SU-DHL-6 (cell line): ENCODE measurements around the gene TAPT1.

ENCODE experiments used
- H2AFZ ChIP-seq: fragments of 200-600 bp; sonication (generic); 2 replicates; pipeline ENCODE4 v1.6.1; 2014; ENCODE audit warnings: low read depth, mild to moderate bottlenecking, moderate library complexity, mixed read lengths, antibody characterized with exemption, low read length; ENCODE audit not compliant: severe bottlenecking
- H3F3A ChIP-seq: fragments of 200-600 bp; shearing (Covaris generic); 2 replicates; pipeline ENCODE4 v1.6.0; 2016; ENCODE audit warnings: antibody characterized with exemption, mild to moderate bottlenecking; ENCODE audit not compliant: insufficient read depth
- H3K27ac ChIP-seq: fragments of 200-600 bp; sonication (generic); 2 replicates; pipeline ENCODE4 v1.5.1; 2016; ENCODE audit warnings: low read depth, mild to moderate bottlenecking, low read length, moderate library complexity, mixed read lengths
- H3K27me3 ChIP-seq: fragments of 200-600 bp; sonication (generic), shearing (Covaris generic); 2 replicates; pipeline ENCODE4 v1.6.0; 2014; ENCODE audit warnings: mild to moderate bottlenecking, low read length
- H3K36me3 ChIP-seq: fragments of 200-600 bp; sonication (generic); 2 replicates; pipeline ENCODE4 v1.6.1; 2014; ENCODE audit warnings: mild to moderate bottlenecking, low read length, mixed read lengths
- H3K4me2 ChIP-seq: fragments of 300-600, 200-600 bp; shearing (Covaris generic), sonication (generic); 2 replicates; pipeline ENCODE4 v1.6.0; 2014; ENCODE audit warnings: low read length, low read depth, mild to moderate bottlenecking; ENCODE audit not compliant: poor library complexity, severe bottlenecking
- H3K4me3 ChIP-seq: fragments of 200-600 bp; sonication (generic); 2 replicates; pipeline ENCODE4 v1.5.1; 2014; ENCODE audit warnings: antibody characterized with exemption, low read length, mild to moderate bottlenecking, mixed read lengths; ENCODE audit not compliant: insufficient read depth, poor library complexity, severe bottlenecking
- H3K79me2 ChIP-seq: fragments of 200-600 bp; sonication (generic); 2 replicates; pipeline ENCODE4 v1.6.1; 2014; ENCODE audit warnings: mild to moderate bottlenecking, low read length, moderate library complexity; ENCODE audit not compliant: insufficient read depth
- H3K9ac ChIP-seq: fragments of 200-600 bp; sonication (generic); 2 replicates; pipeline ENCODE4 v1.7.0; 2014; ENCODE audit warnings: mild to moderate bottlenecking, low read length
- H3K9me2 ChIP-seq: fragments of 200-600 bp; sonication (generic); replicated peaks from 2 replicates; pipeline ENCODE4 v1.6.1; 2014; ENCODE audit warnings: low read length; ENCODE audit not compliant: insufficient read depth
- H3K9me3 ChIP-seq: fragments of 200-600 bp; sonication (generic); 2 replicates; pipeline ENCODE4 v1.6.1; 2014; ENCODE audit warnings: low read length, mixed read lengths; ENCODE audit not compliant: insufficient read depth
- H4K20me1 ChIP-seq: fragments of 200-600 bp; sonication (generic); 2 replicates; pipeline ENCODE4 v1.6.1; 2014; ENCODE audit warnings: low read depth, mild to moderate bottlenecking, antibody characterized with exemption, low read length, moderate library complexity, mixed read lengths
- CTCF ChIP-seq: fragments of 200-600 bp; sonication (generic); IDR thresholded peaks from one replicate; pipeline ENCODE4 v1.5.1; 2017; ENCODE audit warnings: antibody characterized with exemption, mild to moderate bottlenecking, low read length, moderate library complexity; ENCODE audit not compliant: insufficient read depth, poor library complexity, severe bottlenecking
- EZH2phosphoT487 ChIP-seq: fragments of 200-600 bp; sonication (generic), shearing (Covaris generic); conservative IDR thresholded peaks from 2 replicates; pipeline ENCODE4 v1.6.1; 2018; ENCODE audit warnings: mild to moderate bottlenecking, antibody characterized with exemption, low read length, moderate library complexity, mixed read lengths

TAPT1 gene

GRCh38 chr4:16204505-16204904, 21.8 kb downstream of the TAPT1 start:
- no peak overlapping the region for H3K4me3 ChIP-seq
- H3K27ac ChIP-seq: no peak overlapping the region
- no peak overlapping the region for H3K4me2 ChIP-seq
- H4K20me1 ChIP-seq: peaks cover 4% of the 10 kb centered on the region; the same call in 1 of the 2 replicates
- no peaks in the 10 kb centered on the region for H3K79me2 ChIP-seq
- TF ChIP-seq EZH2phosphoT487: no peak
- TF ChIP-seq CTCF: no peak
- no peak overlapping the region for H2AFZ ChIP-seq
- no peaks in the 10 kb centered on the region for H3K9me3 ChIP-seq
- no peaks in the 10 kb centered on the region for H3K27me3 ChIP-seq
- no peak overlapping the region for H3K9ac ChIP-seq
- H3K9me2 ChIP-seq: no peaks in the 10 kb centered on the region
- H3F3A ChIP-seq: no peaks in the 10 kb centered on the region
- H3K36me3 ChIP-seq: peaks cover 3% of the 10 kb centered on the region; the same call in 1 of the 2 replicates

- H3K9ac ChIP-seq: no peak overlapping the region
- no peak overlapping the region for H2AFZ ChIP-seq
- H3K9me2 ChIP-seq: no peaks in the 10 kb centered on the region
- peaks cover 4% of the 10 kb centered on the region; the same call in 1 of the 2 replicates for H4K20me1 ChIP-seq
- H3K36me3 ChIP-seq: peaks cover 3% of the 10 kb centered on the region; the same call in 1 of the 2 replicates
- no peaks in the 10 kb centered on the region for H3K79me2 ChIP-seq
- no peak overlapping the region for H3K4me3 ChIP-seq
- no peaks in the 10 kb centered on the region for H3K9me3 ChIP-seq
- no peak overlapping the region for H3K27ac ChIP-seq
- no peak for TF ChIP-seq EZH2phosphoT487
- TF ChIP-seq CTCF: no peak
- H3K4me2 ChIP-seq: no peak overlapping the region
- H3K27me3 ChIP-seq: no peaks in the 10 kb centered on the region
- no peaks in the 10 kb centered on the region for H3F3A ChIP-seq
These were observed 23.2 kb downstream of the TAPT1 start for GRCh38 chr4:16203083-16203482.

GRCh38 chr4:16202598-16202997, 23.7 kb downstream of the TAPT1 start:
- Histone ChIP-seq H3K36me3 (peaks cover 3% of the 10 kb centered on the region; the same call in 1 of the 2 replicates), H3K9me3 (no peaks in the 10 kb centered on the region), H3K27ac (no peak overlapping the region), H3K27me3 (no peaks in the 10 kb centered on the region), H3K9ac (no peak overlapping the region), H4K20me1 (peaks cover 4% of the 10 kb centered on the region; the same call in 1 of the 2 replicates), H3F3A (no peaks in the 10 kb centered on the region), H3K79me2 (no peaks in the 10 kb centered on the region), H3K9me2 (no peaks in the 10 kb centered on the region), H3K4me2 (no peak overlapping the region), H2AFZ (no peak overlapping the region), H3K4me3 (no peak overlapping the region)
- TF ChIP-seq CTCF: no peak
- TF ChIP-seq EZH2phosphoT487: no peak
